ENCODE measurements around the gene CAMK2N1.

DNA sequence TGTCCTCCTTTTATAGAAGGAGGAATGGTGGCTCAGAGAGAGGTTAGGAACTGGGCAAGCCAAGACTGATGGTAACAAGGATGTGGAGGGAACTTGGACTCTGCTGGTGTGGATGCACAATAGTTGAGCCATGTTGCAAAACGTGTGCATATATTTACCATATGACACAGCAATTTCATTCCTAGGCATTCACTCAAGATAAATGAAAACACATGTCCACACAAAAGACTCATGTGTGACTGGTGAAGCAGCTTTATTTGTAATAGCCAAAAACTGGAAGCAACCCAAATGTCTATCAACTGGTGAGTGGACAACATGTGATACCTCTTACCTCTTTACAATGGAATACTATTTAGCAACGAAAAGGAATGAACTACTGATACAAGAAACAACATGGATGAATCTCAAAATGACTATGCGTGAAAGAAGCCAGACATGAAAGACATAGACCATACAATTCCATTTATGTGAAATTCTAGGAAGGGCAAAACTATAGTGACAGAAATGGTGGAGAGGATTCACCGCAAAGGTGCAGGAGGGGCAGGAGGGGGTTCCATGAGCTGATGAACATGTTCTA, 36.2 kb downstream of the CAMK2N1 start:
- TF ChIP-seq, protein P1, sequence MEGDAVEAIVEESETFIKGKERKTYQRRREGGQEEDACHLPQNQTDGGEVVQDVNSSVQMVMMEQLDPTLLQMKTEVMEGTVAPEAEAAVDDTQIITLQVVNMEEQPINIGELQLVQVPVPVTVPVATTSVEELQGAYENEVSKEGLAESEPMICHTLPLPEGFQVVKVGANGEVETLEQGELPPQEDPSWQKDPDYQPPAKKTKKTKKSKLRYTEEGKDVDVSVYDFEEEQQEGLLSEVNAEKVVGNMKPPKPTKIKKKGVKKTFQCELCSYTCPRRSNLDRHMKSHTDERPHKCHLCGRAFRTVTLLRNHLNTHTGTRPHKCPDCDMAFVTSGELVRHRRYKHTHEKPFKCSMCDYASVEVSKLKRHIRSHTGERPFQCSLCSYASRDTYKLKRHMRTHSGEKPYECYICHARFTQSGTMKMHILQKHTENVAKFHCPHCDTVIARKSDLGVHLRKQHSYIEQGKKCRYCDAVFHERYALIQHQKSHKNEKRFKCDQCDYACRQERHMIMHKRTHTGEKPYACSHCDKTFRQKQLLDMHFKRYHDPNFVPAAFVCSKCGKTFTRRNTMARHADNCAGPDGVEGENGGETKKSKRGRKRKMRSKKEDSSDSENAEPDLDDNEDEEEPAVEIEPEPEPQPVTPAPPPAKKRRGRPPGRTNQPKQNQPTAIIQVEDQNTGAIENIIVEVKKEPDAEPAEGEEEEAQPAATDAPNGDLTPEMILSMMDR (IDR thresholded peaks at IDR 0.05; ENCODE audit: insufficient read depth, low read length, poor library complexity, severe bottlenecking) = no peak
- no peak for TF ChIP-seq EZH2phosphoT487 (conservative IDR thresholded peaks at IDR 0.05; ENCODE audit: low read length)

Data from SU-DHL-6 (cell line).